Gastroesophageal sphincter (tissue), 4 donors: Measurements from ENCODE around the gene FBXL17. TPM values are rescaled to one million over a fixed set of nuclear protein-coding genes. Genes with fewer than 3 reads are reported as not detected.

Experiments used
- ATAC-seq: fragments of 150-250 bp; one replicate; pipeline ENCODE4 v1.9.1; 2016; ENCODE audit warnings: mild to moderate bottlenecking, moderate library complexity
- H3K27ac ChIP-seq, 4 donors: fragments of 200-600 bp; sonication (generic) in 3 of 4; 1 replicate in 3 of 4; 2 replicates in 1 of 4; pipeline ENCODE4 v1.5.1; 2016 to 2019
- H3K27me3 ChIP-seq: fragments of 200-600 bp; sonication (generic); one replicate; pipeline ENCODE4 v1.5.1; 2019
- H3K36me3 ChIP-seq, 2 donors: fragments of 200-600 bp; sonication (generic); one replicate each; pipeline ENCODE4 v1.5.1; 2019; ENCODE audit warnings: control low read depth in 1 of 2
- H3K4me1 ChIP-seq, 3 donors: fragments of 200-600 bp; sonication (generic); 1 replicate in 2 of 3; 2 replicates in 1 of 3; pipeline ENCODE4 v1.5.1; 2016 to 2019; ENCODE audit warnings: control low read depth in 2 of 3
- H3K4me3 ChIP-seq, 2 donors: fragments of 200-600 bp; sonication (generic); one replicate each; pipeline ENCODE4 v1.5.1; 2019; ENCODE audit warnings: mild to moderate bottlenecking in 1 of 2, moderate library complexity in 1 of 2
- H3K9me3 ChIP-seq, 3 donors: fragments of 200-600 bp; sonication (generic); one replicate each; pipeline ENCODE4 v1.5.1; 2017 to 2019; ENCODE audit warnings: control low read depth in 2 of 3
- EP300 ChIP-seq: sonication (generic); formaldehyde crosslinking; IDR thresholded peaks from one replicate; pipeline ENCODE4 v1.6.1; 2017; ENCODE audit warnings: antibody characterized with exemption, mild to moderate bottlenecking
- POLR2A ChIP-seq, 2 donors: fragments of 450-650 bp; IDR thresholded peaks; one replicate each; pipeline ENCODE4 v1.6.1; 2017; ENCODE audit warnings: antibody characterized with exemption in 2 of 2, mild to moderate bottlenecking in 2 of 2, moderate library complexity in 1 of 2
- POLR2AphosphoS5 ChIP-seq: sonication (generic); formaldehyde crosslinking; IDR thresholded peaks from one replicate; pipeline ENCODE4 v1.6.1; 2017; ENCODE audit warnings: antibody characterized with exemption
- WGBS, 2 donors: methylation state at CpG; one replicate each; pipeline ENCODE4 v1.1.5; 2018; ENCODE audit warnings: low coverage in 1 of 2; 5-methylcytosine and 5-hydroxymethylcytosine counted together
- total RNA-seq, 4 donors: library from RNA; depleted of rRNA; stranded (reverse); fragments of >200 nt; gene quantifications; one replicate each; pipeline ENCODE4 v1.1.0, GENCODE V29; 2016
- TF ChIP-seq, protein P1 (sequence below), 4 experiments: fragments of 200-600 bp in 2 of 4; fragments of 450-650 bp in 2 of 4; sonication (generic) in 1 of 4; IDR thresholded peaks; one replicate each; pipeline ENCODE4 v1.5.1; 2017 to 2019; ENCODE audit warnings: antibody characterized with exemption in 4 of 4, mild to moderate bottlenecking in 2 of 4, moderate library complexity in 2 of 4

FBXL17 gene
- total RNA-seq, 4 donors from 2014 or later, result 15.3 to 25.5 (median 21.7) TPM

DNA sequence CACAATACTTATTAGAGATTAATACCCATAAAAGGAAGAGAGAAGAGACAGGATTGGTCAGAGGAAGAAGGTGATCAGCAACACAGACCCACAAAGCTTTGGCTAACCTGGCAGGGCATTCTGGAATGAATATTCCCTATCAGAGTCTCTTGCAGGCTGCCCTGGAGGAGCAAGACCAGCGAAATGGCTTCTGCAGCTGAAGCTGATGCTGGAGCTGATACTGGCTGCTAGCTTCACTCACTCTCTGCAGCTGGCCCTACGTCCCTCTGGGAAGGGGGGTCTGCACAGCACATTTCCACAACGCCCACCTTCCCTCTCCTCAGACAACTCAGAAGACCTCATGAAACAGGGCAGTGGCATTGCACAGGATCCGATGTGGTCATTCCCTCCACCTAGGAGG lies 541.3 kb downstream of the FBXL17 start:
- H3K27ac ChIP-seq, result no peak overlapping the region
- no peaks in the 10 kb centered on the region for H3K36me3 ChIP-seq
- H3K4me1 ChIP-seq, result no peaks in the 10 kb centered on the region
- H3K4me3 ChIP-seq, result no peak overlapping the region
- WGBS, 2 donors, result 33% methylated on average over 1 of the region's 4 CpGs; no CpG with 5 or more reads in 1 of the 2 donors
- TF ChIP-seq POLR2A (IDR thresholded peaks at IDR 0.05) (no peak), POLR2AphosphoS5 (no peak), EP300 (no peak)
- TF ChIP-seq, protein P1, sequence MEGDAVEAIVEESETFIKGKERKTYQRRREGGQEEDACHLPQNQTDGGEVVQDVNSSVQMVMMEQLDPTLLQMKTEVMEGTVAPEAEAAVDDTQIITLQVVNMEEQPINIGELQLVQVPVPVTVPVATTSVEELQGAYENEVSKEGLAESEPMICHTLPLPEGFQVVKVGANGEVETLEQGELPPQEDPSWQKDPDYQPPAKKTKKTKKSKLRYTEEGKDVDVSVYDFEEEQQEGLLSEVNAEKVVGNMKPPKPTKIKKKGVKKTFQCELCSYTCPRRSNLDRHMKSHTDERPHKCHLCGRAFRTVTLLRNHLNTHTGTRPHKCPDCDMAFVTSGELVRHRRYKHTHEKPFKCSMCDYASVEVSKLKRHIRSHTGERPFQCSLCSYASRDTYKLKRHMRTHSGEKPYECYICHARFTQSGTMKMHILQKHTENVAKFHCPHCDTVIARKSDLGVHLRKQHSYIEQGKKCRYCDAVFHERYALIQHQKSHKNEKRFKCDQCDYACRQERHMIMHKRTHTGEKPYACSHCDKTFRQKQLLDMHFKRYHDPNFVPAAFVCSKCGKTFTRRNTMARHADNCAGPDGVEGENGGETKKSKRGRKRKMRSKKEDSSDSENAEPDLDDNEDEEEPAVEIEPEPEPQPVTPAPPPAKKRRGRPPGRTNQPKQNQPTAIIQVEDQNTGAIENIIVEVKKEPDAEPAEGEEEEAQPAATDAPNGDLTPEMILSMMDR (IDR thresholded peaks at IDR 0.05), result no peak
- H3K9me3 ChIP-seq, result no peaks in the 10 kb centered on the region
- H3K27me3 ChIP-seq, result no peaks in the 10 kb centered on the region
- no peak for ATAC-seq

- TF ChIP-seq, protein P1 (IDR thresholded peaks at IDR 0.05), result no peak
- TF ChIP-seq POLR2A (IDR thresholded peaks at IDR 0.05), result no peak
- TF ChIP-seq EP300, result no peak
- no peak for TF ChIP-seq POLR2AphosphoS5
- H3K27me3 ChIP-seq, result no peaks in the 10 kb centered on the region
- 72 to 85% methylated on average over 3 of the region's 3 CpGs for WGBS, 2 donors
- ATAC-seq, result no peak
- no peaks in the 10 kb centered on the region for H3K9me3 ChIP-seq
- H3K4me3 ChIP-seq, result no peak overlapping the region
- no peaks in the 10 kb centered on the region for H3K4me1 ChIP-seq
- no peaks in the 10 kb centered on the region for H3K36me3 ChIP-seq
- no peak overlapping the region for H3K27ac ChIP-seq
These were observed 541.7 kb downstream of the FBXL17 start for GRCh38 chr5:107840161-107840560.

DNA sequence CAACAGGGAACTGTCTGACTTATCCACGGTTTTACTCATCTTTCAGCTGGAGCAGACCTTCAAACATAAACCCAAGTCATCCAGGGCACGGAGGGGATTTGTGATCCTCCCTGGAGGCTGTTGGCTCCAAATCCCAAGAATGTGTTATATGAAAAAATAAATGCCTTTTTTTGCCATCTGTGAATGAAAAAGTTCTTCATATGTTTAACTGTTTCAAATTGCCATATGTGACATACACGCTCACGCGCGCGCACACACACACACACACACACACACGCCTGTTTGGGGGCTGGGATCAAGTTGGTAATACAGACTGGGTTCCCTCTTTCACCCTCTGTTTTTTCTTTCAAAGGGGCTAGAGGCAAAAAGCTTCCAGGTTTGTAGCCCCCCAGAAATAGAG lies 546.8 kb downstream of the FBXL17 start:
- 89 to 98% methylated on average over 3 to 8 of the region's 8 CpGs for WGBS, 2 donors
- H3K27ac ChIP-seq, result no peak overlapping the region
- no peaks in the 10 kb centered on the region for H3K9me3 ChIP-seq
- H3K4me1 ChIP-seq, result no peaks in the 10 kb centered on the region
- no peak overlapping the region for H3K4me3 ChIP-seq
- no peak for ATAC-seq
- no peaks in the 10 kb centered on the region for H3K36me3 ChIP-seq
- H3K27me3 ChIP-seq, result no peaks in the 10 kb centered on the region
- TF ChIP-seq EP300, result no peak
- TF ChIP-seq POLR2AphosphoS5, result no peak
- TF ChIP-seq, protein P1 (IDR thresholded peaks at IDR 0.05), result no peak
- TF ChIP-seq POLR2A (IDR thresholded peaks at IDR 0.05), result no peak

GRCh38 chr5:107832746-107833145 lies 549.2 kb downstream of the FBXL17 start:
- Histone ChIP-seq H3K4me3 (no peak overlapping the region), H3K27me3 (no peaks in the 10 kb centered on the region), H3K36me3 (no peaks in the 10 kb centered on the region), H3K27ac (no peak overlapping the region), H3K9me3 (no peaks in the 10 kb centered on the region), H3K4me1 (no peaks in the 10 kb centered on the region)
- TF ChIP-seq, protein P1 (IDR thresholded peaks at IDR 0.05), result no peak
- TF ChIP-seq POLR2AphosphoS5, result no peak
- TF ChIP-seq EP300, result no peak
- TF ChIP-seq POLR2A (IDR thresholded peaks at IDR 0.05), result no peak
- WGBS, 2 donors, result 92 to 100% methylated on average over 1 to 3 of the region's 3 CpGs
- no peak for ATAC-seq

DNA sequence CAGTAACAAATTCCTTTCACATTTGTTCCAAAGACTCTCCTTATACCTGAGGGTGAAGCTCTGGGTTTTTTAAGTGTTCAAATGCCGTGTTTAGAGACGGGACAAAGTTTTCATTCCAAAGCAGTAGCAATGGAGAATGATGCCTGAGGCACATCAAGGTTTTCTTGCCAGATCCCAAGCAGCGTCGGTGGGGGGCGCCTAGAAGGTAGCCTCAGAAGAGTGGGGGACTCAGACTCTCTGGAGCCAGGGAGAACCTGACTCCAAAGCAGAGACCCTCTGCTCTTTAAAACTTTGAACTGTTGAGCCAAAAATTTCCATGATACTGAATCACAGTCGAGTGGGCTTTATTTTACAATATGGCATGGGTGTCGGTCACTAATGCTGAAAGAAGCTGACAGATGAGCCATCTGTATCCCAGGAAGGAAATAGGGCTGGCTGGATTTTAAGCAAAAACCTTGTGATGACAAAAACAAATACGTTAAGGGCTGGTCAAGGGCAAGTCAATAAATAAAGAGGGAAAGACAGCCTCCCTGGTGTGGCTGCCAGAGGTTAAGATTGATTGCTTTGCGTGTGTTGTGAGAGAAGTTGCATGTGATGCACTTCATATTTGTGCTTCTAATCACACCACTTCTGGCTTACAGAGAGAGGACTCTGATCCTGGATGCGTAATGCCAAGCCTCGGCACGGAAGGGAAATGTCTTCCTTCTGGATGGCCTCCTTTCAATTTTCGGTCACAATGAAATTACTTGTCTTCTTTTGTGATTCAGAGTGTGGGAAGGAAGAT lies 550.1 kb downstream of the FBXL17 start:
- no peaks in the 10 kb centered on the region for H3K27me3 ChIP-seq
- 42 to 64% methylated on average over 5 to 12 of the region's 13 CpGs for WGBS, 2 donors
- TF ChIP-seq EP300, result no peak
- TF ChIP-seq, protein P1 (IDR thresholded peaks at IDR 0.05), result no peak
- no peak overlapping the region for H3K27ac ChIP-seq
- no peaks in the 10 kb centered on the region for H3K4me1 ChIP-seq
- ATAC-seq, result no peak
- H3K9me3 ChIP-seq, result no peaks in the 10 kb centered on the region
- H3K4me3 ChIP-seq, result no peak overlapping the region
- no peaks in the 10 kb centered on the region for H3K36me3 ChIP-seq
